ENCODE results near the gene GGT5.

The GGT5 gene

GRCh38 chr22:24189249-24190158 lies 55.4 kb downstream of the GGT5 start:
- H3K4me3 ChIP-seq (ENCODE audit: low read depth, low read length): no peak overlapping the region
- no peak overlapping the region for H3K27ac ChIP-seq (ENCODE audit: low read depth, low read length)

GRCh38 chr22:24188705-24189248 lies 56.1 kb downstream of the GGT5 start:
- no peaks in the 10 kb centered on the region for H3K36me3 ChIP-seq (ENCODE audit: insufficient read depth, low read length)
- H3K4me1 ChIP-seq (ENCODE audit: control insufficient read depth, insufficient read depth, low read length, unreplicated experiment): peaks cover 11% of the 10 kb centered on the region
- no peaks in the 10 kb centered on the region for H3K79me2 ChIP-seq (ENCODE audit: control insufficient read depth, insufficient read depth, low read length, unreplicated experiment)
- H3K27ac ChIP-seq (ENCODE audit: low read depth, low read length): no peak overlapping the region
- H2AFZ ChIP-seq (ENCODE audit: low read length, unreplicated experiment): no peak overlapping the region
- H3K27me3 ChIP-seq (ENCODE audit: insufficient read depth, low read length): no peaks in the 10 kb centered on the region
- no peak overlapping the region for H3K4me3 ChIP-seq (ENCODE audit: low read depth, low read length)

More at GRCh38 chr22:24189249-24190158, 55.4 kb downstream of the GGT5 start:
- Histone ChIP-seq H3K79me2 (ENCODE audit: control insufficient read depth, insufficient read depth, low read length, unreplicated experiment) (no peaks in the 10 kb centered on the region), H3K36me3 (ENCODE audit: insufficient read depth, low read length) (no peaks in the 10 kb centered on the region), H3K4me1 (ENCODE audit: control insufficient read depth, insufficient read depth, low read length, unreplicated experiment) (peaks cover 11% of the 10 kb centered on the region), H3K27me3 (ENCODE audit: insufficient read depth, low read length) (no peaks in the 10 kb centered on the region), H2AFZ (ENCODE audit: low read length, unreplicated experiment) (no peak overlapping the region)

- Histone ChIP-seq H3K4me1 (ENCODE audit: control insufficient read depth, insufficient read depth, low read length, unreplicated experiment) (peaks cover 11% of the 10 kb centered on the region), H3K79me2 (ENCODE audit: control insufficient read depth, insufficient read depth, low read length, unreplicated experiment) (no peaks in the 10 kb centered on the region), H3K4me3 (ENCODE audit: low read depth, low read length) (no peak overlapping the region), H3K27me3 (ENCODE audit: insufficient read depth, low read length) (no peaks in the 10 kb centered on the region), H3K27ac (ENCODE audit: low read depth, low read length) (no peak overlapping the region), H3K36me3 (ENCODE audit: insufficient read depth, low read length) (no peaks in the 10 kb centered on the region), H2AFZ (ENCODE audit: low read length, unreplicated experiment) (no peak overlapping the region)
These were observed 56.9 kb downstream of the GGT5 start for GRCh38 chr22:24187731-24188644.

- no peak overlapping the region for H2AFZ ChIP-seq (ENCODE audit: low read length, unreplicated experiment)
- no peak overlapping the region for H3K4me3 ChIP-seq (ENCODE audit: low read depth, low read length)
- peaks cover 11% of the 10 kb centered on the region for H3K4me1 ChIP-seq (ENCODE audit: control insufficient read depth, insufficient read depth, low read length, unreplicated experiment)
- H3K79me2 ChIP-seq (ENCODE audit: control insufficient read depth, insufficient read depth, low read length, unreplicated experiment): no peaks in the 10 kb centered on the region
- no peaks in the 10 kb centered on the region for H3K27me3 ChIP-seq (ENCODE audit: insufficient read depth, low read length)
- H3K27ac ChIP-seq (ENCODE audit: low read depth, low read length): no peak overlapping the region
- no peaks in the 10 kb centered on the region for H3K36me3 ChIP-seq (ENCODE audit: insufficient read depth, low read length)
These were observed 57.8 kb downstream of the GGT5 start for GRCh38 chr22:24186892-24187670.

- Histone ChIP-seq H2AFZ (ENCODE audit: low read length, unreplicated experiment) (no peak overlapping the region), H3K27ac (ENCODE audit: low read depth, low read length) (no peak overlapping the region), H3K36me3 (ENCODE audit: insufficient read depth, low read length) (no peaks in the 10 kb centered on the region)
These were observed 58.5 kb downstream of the GGT5 start for GRCh38 chr22:24186352-24186740.

GRCh38 chr22:24185501-24186351 lies 59.2 kb downstream of the GGT5 start:
- Histone ChIP-seq H3K36me3 (ENCODE audit: insufficient read depth, low read length) (no peaks in the 10 kb centered on the region), H3K27ac (ENCODE audit: low read depth, low read length) (no peak overlapping the region), H3K27me3 (ENCODE audit: insufficient read depth, low read length) (no peaks in the 10 kb centered on the region), H3K4me3 (ENCODE audit: low read depth, low read length) (no peak overlapping the region), H3K4me1 (ENCODE audit: control insufficient read depth, insufficient read depth, low read length, unreplicated experiment) (peaks cover 11% of the 10 kb centered on the region), H3K79me2 (ENCODE audit: control insufficient read depth, insufficient read depth, low read length, unreplicated experiment) (no peaks in the 10 kb centered on the region), H2AFZ (ENCODE audit: low read length, unreplicated experiment) (no peak overlapping the region)

More at GRCh38 chr22:24186352-24186740, 58.5 kb downstream of the GGT5 start:
- Histone ChIP-seq H3K4me1 (ENCODE audit: control insufficient read depth, insufficient read depth, low read length, unreplicated experiment) (peaks cover 11% of the 10 kb centered on the region), H3K27me3 (ENCODE audit: insufficient read depth, low read length) (no peaks in the 10 kb centered on the region), H3K4me3 (ENCODE audit: low read depth, low read length) (no peak overlapping the region), H3K79me2 (ENCODE audit: control insufficient read depth, insufficient read depth, low read length, unreplicated experiment) (no peaks in the 10 kb centered on the region)

- Histone ChIP-seq H3K27ac (ENCODE audit: low read depth, low read length) (no peak overlapping the region), H3K27me3 (ENCODE audit: insufficient read depth, low read length) (no peaks in the 10 kb centered on the region), H3K4me3 (ENCODE audit: low read depth, low read length) (no peak overlapping the region), H3K36me3 (ENCODE audit: insufficient read depth, low read length) (no peaks in the 10 kb centered on the region), H2AFZ (ENCODE audit: low read length, unreplicated experiment) (no peak overlapping the region), H3K79me2 (ENCODE audit: control insufficient read depth, insufficient read depth, low read length, unreplicated experiment) (no peaks in the 10 kb centered on the region), H3K4me1 (ENCODE audit: control insufficient read depth, insufficient read depth, low read length, unreplicated experiment) (peaks cover 8% of the 10 kb centered on the region)
These were observed 59.8 kb downstream of the GGT5 start for GRCh38 chr22:24185001-24185500.

- H3K27me3 ChIP-seq (ENCODE audit: insufficient read depth, low read length): no peaks in the 10 kb centered on the region
- H3K4me1 ChIP-seq (ENCODE audit: control insufficient read depth, insufficient read depth, low read length, unreplicated experiment): peaks cover under 1% of the 10 kb centered on the region
- no peak overlapping the region for H2AFZ ChIP-seq (ENCODE audit: low read length, unreplicated experiment)
- H3K4me3 ChIP-seq (ENCODE audit: low read depth, low read length): no peak overlapping the region
- no peaks in the 10 kb centered on the region for H3K36me3 ChIP-seq (ENCODE audit: insufficient read depth, low read length)
- H3K79me2 ChIP-seq (ENCODE audit: control insufficient read depth, insufficient read depth, low read length, unreplicated experiment): no peaks in the 10 kb centered on the region
- H3K27ac ChIP-seq (ENCODE audit: low read depth, low read length): no peak overlapping the region
These were observed 60.7 kb downstream of the GGT5 start for GRCh38 chr22:24184057-24184798.

All from ACC112 (cell line).